ENCODE data around the gene IFITM1.
"Not testable (repeated sequence)": the region's sequence is repeated elsewhere in the genome, so short reads cannot be mapped to it uniquely, and the experiment has no call there.

The IFITM1 gene

GRCh38 chr11:328516-329100 lies 14.8 kb downstream of the IFITM1 start:
- DNase-seq, result not testable (repeated sequence)

GRCh38 chr11:329886-330253 lies 16.0 kb downstream of the IFITM1 start:
- no peak for DNase-seq

GRCh38 chr11:330307-330693 lies 16.5 kb downstream of the IFITM1 start:
- no peak for DNase-seq

- no peak for DNase-seq
Observed at GRCh38 chr11:330694-331357, 17.0 kb downstream of the IFITM1 start.

- no peak for DNase-seq
Observed at GRCh38 chr11:331358-332060, 17.7 kb downstream of the IFITM1 start.

DNA sequence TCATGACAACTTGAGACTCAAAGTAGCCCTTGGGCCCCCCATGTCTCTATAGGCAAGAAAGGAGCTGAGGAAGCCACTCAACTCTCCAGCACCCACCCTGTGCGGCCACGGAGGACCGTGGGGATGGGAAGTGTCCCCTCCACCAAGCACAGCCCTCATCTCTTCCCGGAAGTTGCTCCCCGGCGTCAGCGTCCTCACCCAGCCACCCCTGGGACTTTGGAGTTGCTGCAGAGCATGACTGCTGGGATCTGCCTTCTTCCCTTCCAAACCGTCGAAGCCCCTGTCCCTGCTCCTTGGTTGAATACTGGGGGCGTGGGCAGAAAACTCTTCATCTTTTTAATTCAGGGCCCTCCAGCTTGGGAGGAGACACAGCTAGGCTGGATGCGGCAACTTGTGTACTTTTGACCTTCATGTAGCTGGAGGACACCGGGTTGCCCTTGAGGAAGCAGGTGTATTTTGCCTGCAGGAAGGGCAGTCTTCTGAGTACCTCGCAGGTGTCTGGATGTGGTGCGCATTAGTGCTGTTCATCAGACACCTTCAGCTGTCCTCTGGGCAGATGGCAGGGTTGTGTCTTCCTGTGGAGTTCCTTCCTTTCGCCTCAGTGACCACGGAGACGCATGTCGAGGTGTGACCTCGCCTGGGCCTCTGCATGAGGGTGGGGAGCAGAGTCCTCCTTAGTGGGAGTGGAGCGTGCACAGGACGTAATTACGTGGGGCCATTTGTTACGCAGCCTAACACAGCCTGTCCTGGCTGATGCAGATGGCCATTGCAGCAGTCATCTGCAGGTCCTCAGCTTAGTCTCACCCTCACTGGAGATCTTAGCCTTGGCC lies 19.0 kb downstream of the IFITM1 start:
- DNase-seq, result no peak

DNA sequence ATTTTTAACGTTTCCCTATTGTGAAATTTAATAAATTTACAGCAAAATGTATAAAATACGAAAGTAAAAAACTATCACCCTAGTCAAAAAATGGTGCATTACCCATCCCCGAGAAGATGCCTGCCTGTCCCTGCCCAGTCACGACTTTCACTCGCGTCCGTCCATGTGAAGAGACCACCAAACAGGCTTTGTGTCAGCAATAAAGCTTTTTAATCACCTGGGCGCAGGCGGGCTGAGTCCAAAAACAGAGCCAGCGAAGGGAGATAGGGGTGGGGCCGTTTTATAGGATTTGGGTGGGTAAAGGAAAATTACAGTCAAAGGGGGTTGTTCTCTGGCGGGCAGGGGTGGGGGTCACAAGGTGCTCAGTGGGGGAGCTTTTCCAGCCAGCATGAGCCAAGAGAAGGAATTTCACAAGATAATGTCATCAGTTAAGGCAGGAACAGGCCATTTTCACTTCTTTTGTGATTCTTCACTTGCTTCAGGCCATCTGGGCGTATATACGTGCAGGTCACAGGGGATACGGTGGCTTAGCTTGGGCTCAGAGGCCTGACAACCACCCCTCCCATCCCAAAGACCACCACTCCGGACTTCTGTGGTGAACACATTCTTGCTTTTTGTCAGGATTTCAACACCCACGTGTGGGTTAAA lies 19.9 kb downstream of the IFITM1 start:
- DNase-seq, result not testable (repeated sequence)

DNA sequence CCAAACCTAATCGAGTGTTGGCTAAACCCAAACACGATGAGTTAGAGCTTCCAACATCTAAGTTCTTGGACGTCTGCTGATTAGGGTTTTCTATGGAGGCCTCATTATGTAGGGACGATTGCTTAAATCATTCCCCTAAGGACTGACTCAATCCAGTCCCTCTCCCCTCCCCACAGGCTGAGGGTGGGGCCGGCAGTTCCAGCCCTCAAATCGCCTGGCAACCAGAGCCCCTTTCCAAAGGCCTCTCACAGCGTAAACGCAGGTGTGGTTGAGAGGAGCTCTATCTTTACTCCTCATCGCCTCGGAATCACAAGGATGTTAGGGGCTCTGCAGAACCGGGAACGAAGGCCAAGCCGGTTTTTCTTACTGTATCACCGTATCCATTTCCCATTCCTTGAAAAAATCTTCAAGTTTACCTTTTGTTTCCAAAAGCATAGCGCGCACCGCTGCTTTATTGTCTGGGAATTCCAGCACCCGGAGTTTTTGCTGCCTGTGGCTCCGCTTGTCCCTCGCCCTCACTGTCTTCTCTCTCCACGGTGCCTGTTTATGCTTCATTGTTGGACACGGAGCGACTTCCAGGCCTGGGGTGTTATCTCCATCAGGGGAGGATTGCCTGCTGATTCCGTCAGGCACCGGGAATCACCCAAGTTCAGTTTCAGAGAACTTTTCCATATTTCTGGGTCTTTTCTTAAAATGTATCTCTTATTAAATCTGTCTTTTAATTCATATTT lies 20.6 kb downstream of the IFITM1 start:
- no peak for DNase-seq

GRCh38 chr11:335779-336658 lies 22.2 kb downstream of the IFITM1 start:
- no peak for DNase-seq

DNA sequence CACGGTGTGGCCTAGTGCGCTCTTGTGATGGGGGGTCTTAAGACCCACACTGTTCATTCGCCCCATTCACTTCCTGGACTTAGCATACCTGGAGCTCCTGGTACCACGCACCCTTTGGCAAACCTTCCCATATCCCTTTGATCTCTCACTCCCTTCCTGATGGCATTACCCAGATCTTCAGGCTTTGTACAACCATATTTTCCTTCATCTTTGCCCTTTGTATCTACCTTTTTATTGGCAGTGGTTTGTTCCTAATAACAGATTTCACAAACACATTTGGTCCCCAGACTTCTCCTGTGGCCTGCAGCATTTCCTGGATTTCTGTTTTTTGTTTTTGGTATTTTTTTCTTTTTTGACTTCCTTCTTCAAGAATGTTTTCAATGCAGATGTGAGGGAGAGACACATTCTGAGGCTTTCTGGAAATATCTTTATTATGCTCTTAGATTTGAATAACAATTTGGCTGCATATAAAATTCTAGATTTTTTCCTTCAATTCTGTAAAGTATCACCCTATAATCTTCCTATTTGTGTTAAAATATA lies 22.9 kb downstream of the IFITM1 start:
- DNase-seq, result no peak

GRCh38 chr11:337711-338110 lies 23.9 kb downstream of the IFITM1 start:
- DNase-seq, result no peak

- no peak for DNase-seq
Observed at GRCh38 chr11:339963-340362, 26.1 kb downstream of the IFITM1 start.

DNA sequence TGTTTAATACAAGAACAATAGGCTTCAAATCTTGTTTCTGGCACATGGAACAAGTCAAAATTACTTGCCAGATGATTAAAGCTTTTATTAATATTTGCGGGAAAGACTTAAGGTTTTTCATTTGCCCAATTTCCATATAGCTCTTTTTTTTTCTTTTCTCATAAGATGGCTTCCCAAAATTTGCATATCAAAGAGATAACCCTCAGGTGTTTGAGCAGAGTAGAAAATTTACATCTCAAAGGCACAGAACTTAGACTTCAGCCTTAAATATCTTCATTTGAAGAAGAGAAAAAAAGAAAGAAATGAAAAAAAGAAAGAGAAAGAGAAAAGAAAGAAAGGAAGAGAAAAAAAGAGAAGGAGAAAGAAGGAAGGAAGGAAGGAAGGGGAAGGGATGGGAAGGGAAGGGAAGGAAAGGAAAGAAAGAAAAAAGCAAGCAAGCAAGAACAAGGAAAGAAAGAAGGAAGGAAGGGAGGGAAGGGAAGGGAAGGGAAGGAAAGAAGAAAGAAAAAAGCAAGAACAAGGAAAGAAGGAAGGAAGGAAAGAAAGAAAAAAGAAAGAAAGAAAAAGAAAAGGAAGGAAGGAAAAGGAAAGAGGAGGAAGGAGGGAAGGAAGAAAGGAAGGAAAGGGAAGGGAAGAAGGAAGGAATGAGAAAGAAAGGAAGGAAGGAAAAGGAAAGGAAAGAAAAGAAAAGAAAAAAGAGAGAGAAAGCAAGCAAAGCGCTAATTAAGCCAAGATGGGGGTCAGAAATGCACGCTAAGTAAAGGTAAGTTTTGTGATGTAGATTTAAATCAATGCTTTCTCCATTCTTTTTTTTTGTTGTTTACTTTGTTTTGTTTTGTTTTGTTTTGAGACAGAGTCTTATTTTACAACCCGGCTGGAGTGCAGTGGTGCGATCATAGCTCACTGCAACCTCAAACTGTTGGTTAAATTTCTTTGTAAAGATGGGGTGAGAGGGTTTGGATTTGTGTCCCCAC lies 27.0 kb downstream of the IFITM1 start:
- no peak for DNase-seq

GRCh38 chr11:342328-342727 lies 28.5 kb downstream of the IFITM1 start:
- no peak for DNase-seq

DNA sequence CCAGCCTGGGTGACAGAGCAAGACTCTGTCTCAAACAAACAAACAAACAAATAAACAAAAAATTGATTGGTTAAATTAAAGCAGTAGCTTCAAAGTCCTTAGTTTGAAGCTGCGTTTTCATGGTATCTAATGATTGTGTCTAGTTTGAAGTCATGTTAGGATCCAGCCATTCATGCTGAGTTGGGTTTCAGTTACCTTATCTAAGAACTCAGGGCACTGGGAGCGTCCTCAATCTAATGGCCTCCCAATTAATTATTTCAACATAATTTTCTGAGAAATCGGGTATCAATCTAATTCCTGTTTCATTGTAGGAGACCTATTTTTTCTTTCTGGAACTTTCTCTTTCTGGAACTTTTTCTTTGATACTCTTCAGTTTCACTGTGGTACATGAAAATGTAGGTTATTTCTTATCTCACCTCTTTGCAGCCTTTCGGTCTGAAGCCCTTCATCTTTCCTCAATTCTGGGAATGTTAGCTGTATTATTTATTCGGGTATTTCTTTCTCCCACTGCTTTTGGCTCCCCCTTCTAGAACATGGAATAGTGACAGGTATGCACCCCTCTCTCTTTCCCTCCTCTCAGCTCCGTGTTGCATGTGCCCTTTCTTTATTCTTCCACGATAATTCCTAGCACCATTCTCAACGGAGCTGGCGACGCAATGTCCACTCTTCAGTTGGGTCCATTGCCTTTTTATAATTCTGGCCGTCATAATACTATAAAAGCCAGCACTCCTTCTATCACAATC lies 31.2 kb downstream of the IFITM1 start:
- DNase-seq, result no peak

DNA sequence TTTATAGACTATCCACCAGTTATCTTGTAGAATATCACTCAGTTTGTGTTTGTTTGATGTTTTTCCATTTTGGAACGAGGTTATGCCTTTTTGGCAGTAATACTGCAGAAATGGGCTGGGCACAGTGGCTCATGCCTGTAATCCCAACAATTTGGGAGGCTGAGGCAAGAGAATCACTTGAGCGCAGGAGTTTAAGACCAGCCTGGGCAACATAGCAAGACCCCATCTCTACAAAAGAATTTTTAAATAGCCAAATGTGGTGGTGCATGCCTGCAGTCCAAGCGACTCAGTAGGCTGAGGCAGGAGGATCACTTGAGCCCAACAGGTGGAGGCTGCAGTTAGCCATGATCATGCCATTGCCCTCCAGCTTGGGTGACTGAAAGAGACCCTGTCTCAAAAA lies 32.7 kb downstream of the IFITM1 start:
- DNase-seq, result no peak

DNA sequence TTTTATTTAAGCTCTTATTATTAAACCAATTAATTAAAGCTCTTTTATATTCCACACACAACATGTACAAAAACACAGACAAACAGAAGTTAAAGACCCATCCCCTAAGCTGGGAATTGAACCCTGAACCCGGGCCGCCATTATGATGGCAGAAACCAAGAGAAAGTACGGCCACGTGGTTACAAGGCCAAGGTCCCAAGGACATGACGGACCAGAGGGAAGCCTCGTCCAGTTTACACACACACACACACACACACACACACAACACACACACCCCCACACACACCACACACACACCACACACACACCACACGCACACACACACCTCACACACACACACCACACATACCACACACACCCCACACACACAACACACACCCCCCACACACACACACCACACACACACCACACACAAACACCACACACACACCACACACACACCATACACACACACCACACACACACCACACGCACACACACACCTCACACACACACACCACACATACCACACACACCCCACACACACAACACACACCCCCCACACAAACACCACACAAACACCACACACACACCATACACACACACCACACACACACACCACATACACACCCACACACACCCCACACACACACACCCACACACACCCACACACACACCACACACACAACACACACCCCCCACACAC lies 35.6 kb downstream of the IFITM1 start:
- not testable (repeated sequence) for DNase-seq

GRCh38 chr11:350033-350722 lies 36.3 kb downstream of the IFITM1 start:
- not testable (repeated sequence) for DNase-seq
